Measurements from ENCODE around the gene CHST5.
"Not testable (repeated sequence)": the region's sequence is repeated elsewhere in the genome, so short reads cannot be mapped to it uniquely, and the experiment has no call there.

The CHST5 gene

GRCh38 chr16:75548456-75548855, 12.5 kb upstream of the CHST5 start:
- not testable (repeated sequence) for DNase-seq

DNA sequence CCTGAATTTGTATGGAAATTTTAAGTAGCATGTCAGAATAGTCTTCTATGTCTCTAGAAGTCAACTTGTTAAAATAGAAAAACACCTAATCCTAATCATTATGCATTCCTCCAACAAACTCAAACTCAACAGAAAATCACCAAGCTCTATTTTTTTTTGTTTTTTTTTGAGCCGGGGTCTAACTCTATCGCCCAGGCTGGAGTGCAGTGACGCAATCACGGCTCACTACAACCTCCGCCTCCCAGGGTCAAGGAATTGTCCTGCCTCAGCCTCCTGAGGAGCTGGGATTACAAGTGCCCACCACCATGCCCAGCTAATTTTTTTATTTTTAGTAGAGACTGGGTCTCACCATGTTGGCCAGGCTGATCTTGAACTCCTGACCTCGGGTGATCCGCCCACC, 10.4 kb upstream of the CHST5 start:
- no peak for DNase-seq

GRCh38 chr16:75545879-75546278, 10.0 kb upstream of the CHST5 start:
- not testable (repeated sequence) for DNase-seq

GRCh38 chr16:75542462-75542861, 6.6 kb upstream of the CHST5 start:
- DNase-seq = not testable (repeated sequence)

DNA sequence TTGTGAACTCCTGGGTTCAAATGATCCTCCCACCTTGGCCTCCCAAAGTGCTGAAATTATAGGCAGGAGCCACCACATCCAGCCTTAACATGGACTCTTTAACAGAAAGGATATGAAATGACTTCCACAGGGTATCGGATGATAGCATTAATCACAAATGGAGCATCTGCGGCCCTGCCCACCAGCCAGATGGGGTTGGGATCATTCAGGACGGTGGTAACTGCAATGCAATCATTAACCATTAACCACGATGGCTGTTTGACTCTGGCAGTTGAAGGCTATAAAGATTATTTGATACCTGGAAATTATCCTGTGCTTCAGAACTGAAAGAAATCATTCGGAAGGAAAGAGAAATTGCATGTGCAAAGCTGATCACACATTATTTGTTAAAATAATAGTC, 5.3 kb upstream of the CHST5 start:
- no peak for DNase-seq

GRCh38 chr16:75538882-75539565, 3.1 kb upstream of the CHST5 start:
- DNase-seq = not testable (repeated sequence)

DNA sequence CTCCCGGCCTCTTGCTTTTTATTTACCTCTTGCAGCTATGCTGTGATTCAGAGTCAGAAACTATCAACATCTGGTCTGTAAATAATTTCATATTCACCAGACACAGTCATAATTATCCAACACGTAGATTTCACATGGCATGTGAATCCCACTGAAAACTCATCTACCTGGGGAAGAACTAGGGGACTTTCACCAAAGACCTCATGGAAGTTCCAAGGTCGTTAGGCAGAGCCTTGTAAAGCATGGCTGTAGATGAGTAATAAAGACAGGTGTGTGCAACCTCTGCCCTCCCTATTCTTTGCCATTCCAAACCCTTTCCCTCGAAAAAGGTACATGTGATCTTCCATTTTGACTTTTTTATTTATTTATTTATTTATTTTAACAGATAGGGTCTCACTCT, 1.9 kb upstream of the CHST5 start:
- DNase-seq = no peak

DNA sequence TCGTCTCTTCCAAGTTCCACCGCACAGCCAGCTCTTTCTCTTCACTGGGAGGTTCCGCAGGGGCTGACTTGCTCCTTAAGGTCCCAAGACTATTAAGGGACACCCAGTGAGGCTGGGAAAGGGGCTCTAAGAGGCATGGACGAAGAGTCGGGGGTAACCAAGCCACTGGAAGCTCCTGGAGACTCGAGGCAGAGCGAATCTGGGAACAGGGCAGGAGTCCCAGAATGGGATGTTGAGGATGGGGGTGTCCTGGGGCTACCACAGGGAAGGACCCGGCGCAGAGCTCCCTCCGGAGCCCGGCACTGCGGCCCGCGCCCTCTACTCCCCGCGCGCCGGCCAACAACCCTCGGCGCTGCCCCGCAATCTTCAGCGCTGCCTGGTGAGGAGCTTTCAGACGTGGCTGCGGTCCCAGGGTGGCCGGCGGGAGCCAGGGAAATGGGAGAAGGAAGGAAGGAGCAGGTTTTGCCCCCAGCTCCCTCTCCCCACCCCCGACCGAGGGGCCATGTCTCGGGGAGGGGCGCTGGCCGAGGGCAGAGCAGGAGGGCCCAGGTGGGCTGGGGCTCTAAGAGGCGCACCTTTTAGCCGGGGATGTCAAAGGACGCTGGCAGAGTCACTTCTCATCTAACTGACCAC, 581 bp downstream of the CHST5 start:
- DNase-seq = no peak

DNA sequence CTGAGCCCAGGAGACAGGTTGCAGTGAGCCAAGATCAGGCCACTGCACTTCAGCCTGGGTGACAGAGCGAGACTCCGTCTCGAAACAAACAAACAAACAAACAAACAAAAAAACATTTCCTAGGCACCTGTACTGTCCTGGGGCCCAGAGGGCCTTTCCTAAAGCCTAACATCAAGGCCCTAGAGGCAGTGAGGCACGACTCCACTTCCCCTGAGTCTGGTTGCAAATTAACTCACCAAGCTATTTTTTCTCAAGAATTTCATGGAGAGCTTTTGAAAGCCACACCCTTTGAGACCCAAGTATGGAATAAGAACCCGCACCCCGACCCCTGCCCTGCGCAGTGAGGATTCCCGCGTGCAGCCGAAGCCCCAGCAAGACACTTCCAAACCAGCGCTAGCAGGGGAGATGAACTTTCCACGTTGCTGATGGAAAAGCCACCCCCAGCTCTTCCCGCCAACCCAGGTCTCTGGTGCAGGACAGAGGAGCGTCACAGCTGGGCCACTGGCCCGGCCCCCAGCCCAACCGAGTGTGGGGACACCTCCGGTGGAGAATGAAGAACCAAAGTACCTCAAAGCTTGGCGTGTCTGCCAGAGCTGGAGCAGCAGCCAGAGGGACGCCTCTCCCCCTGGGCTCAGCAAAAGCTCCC, 1.2 kb downstream of the CHST5 start:
- DNase-seq = no peak

DNA sequence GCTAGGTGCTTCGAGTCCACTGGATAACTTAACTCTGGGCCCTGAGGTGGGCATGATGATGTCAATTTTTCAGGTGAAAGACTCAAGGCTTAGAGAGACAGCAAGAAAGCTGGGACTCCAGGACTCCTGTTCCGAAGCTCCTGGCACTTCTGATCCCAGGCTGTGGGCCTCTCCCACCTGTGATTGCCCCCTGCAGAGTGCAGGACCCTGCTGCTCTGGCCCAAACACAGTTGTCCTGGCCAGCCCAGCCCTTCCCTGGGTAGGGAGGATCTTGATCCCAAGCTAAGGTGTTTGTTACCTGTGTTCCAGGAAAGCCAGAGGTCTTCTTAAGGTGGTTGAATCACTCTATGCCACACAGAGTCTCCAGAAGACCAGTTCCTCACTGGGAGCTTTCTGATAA, 3.1 kb downstream of the CHST5 start:
- no peak for DNase-seq

DNA sequence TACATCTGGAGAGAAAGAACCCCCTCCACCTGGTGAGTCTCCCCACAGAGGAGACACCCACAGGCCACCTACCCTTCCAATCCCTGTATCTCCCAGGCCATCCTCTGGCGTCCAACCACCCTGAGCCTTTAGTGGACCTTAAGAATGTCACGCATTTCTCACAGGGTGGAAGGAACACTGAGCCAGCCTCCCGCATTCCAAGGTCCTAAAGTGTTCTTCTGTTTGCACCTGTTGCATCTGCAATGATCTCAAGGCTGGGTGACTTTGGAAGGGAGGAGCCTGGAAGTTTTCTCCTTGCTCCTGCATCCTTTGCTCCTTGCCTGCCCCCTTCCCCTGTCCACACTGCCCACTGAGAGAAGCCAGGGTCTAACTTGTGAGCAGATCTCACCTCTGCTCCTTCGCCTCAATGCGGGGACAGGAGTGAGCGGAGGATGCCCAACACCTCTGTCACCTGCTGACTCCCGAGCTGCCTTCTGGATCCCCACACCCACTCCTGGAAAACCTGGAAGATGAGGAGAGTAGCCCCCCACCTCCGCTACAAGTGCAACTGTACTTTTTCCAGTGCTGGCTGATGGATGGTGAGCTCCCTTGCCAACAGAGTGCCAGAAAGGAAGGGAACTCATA, 3.7 kb downstream of the CHST5 start:
- no peak for DNase-seq

GRCh38 chr16:75529959-75530358, 5.9 kb downstream of the CHST5 start:
- no peak for DNase-seq

DNA sequence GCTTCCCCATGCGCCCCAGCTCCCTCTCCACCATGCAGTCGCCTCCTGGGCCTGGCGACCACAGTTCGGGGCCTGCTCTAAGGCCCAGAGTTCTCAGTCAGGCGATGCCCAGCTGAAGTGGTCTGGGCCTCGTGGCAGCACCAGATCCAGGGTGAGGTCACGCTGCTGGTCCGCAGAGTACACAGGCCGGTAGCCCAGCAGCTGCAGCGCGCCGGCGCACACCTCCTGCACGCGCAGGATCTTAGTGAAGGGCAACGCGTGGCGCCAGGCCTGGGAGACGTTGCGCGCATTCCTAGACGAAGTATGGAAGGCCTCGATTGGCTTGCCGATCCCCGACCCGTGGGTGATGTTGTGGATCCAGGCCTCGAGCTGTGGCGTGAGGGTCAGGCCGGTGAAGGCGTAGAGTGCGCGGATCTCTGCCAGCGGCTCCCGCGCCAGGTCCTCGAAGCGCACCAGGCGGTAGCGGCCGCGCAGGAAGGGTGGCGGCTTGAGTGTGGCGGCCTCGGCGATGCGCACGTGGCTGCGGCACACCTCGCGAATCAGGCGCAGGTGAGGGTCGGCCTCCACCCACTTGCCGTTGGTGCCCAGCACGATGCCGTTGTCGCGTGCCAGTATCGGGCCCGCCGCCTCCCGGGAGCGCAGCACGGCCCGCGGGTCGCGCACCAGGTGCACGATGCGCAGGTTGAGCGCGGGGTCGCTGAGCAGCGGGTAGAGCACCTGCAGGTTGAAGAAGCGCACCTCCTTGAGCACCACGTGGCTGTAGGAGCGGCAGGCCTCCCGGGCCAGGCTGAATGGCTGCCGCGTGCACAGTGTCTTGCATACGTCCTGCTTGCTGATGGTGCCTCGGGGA, 6.6 kb downstream of the CHST5 start:
- no peak for DNase-seq

GRCh38 chr16:75527825-75528299, 8.0 kb downstream of the CHST5 start:
- DNase-seq = no peak

DNA sequence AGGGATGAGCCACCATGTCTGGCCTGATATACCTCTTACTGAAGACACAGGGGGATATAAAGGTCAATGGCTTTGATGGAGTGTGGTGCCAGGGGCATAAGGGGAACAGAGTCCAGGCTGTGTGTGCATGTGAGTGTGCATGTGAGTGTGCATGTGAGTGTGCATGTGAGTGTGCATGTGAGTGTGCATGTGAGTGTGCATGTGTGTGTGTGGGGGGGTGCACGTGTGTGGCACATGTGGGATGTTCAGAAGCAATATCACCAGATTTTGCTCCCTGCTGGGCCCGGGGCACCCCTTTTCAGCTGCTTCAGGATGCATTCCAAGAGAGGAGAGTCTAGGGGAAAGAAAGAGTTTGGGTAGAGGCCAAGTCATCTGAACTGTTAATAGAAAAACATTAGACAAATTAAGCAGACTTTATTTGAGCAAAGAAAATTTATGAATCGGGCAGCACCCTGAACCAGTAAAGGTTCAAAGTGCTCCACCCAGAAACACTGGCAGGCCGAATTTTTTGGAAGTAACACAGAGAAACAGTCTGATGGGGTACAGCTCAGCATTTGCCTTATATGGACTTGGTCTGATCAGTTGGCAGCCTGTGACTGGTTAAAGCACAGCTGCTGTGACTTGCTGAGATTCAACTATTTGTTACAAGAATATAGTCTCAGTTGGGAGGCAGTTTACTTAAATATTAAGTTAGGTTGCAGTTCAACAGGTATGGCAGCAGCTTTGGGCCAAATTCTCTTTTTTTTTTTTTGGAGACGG, 9.7 kb downstream of the CHST5 start:
- DNase-seq = no peak

GRCh38 chr16:75519175-75519574, 16.7 kb downstream of the CHST5 start:
- no peak for DNase-seq

- not testable (repeated sequence) for DNase-seq
Measured at GRCh38 chr16:75516189-75516966, 19.5 kb downstream of the CHST5 start.

GRCh38 chr16:75514296-75514695, 21.6 kb downstream of the CHST5 start:
- DNase-seq = no peak

- no peak for DNase-seq
Measured at GRCh38 chr16:75506574-75506973, 29.3 kb downstream of the CHST5 start.

DNA sequence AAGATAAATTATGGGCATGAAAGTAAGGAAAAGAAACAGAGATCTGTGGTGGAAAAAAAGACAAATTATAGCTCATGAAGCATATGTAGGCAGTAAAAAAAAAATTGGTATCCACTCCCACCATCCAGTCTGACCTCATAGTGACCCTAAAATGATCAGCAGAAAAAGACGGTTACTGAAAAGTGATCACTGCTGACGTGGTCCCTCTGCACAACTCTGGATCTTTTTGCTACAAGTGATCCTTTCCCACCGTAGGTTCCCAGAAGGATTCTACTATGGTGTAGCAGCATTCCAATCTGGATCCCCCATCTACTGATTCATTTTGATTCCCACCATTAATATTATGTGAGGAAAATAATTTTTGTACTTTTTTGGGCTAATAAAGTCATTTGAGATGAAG, 29.8 kb downstream of the CHST5 start:
- no peak for DNase-seq

DNA sequence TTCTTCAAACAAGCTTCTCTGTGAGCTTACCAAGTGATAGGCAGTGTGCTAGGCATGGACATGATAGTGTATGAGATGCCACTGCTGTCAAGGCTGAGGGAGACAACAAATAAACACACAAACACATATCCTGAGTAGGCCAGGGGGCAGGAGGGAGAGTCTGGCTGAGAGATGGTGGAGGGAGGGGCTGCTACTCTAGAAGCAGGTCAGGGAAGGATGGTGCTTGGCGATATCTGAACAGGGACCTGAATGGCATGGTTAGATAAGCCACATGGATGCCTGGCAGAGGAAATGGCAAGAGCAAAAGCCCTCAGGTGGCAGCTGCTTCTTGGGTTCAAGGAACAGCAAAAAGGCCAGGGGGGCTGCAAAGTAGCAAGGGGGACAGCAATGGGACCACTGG, 32.1 kb downstream of the CHST5 start:
- DNase-seq = no peak
